KOPT-K1 (cell line): ENCODE results near the gene ACVR1B.

Experiments used
- H3K27ac ChIP-seq: fragments of 200-600 bp; sonication (generic); 2 replicates; pipeline ENCODE4 v1.5.1; 2016; ENCODE audit warnings: antibody characterized with exemption, mild to moderate bottlenecking, low read depth, low read length; ENCODE audit not compliant: poor library complexity, severe bottlenecking
- H3K36me3 ChIP-seq: fragments of 200-600 bp; sonication (generic); 2 replicates; pipeline ENCODE4 v1.5.1; 2017; ENCODE audit warnings: antibody characterized with exemption, mild to moderate bottlenecking, low read length, moderate library complexity; ENCODE audit not compliant: insufficient read depth
- H3K9me3 ChIP-seq: fragments of 200-600 bp; sonication (generic); 2 replicates; pipeline ENCODE4 v1.5.1; 2017; ENCODE audit warnings: antibody characterized with exemption, low read length, mild to moderate bottlenecking; ENCODE audit not compliant: insufficient read depth, poor library complexity, severe bottlenecking

Gene ACVR1B

DNA sequence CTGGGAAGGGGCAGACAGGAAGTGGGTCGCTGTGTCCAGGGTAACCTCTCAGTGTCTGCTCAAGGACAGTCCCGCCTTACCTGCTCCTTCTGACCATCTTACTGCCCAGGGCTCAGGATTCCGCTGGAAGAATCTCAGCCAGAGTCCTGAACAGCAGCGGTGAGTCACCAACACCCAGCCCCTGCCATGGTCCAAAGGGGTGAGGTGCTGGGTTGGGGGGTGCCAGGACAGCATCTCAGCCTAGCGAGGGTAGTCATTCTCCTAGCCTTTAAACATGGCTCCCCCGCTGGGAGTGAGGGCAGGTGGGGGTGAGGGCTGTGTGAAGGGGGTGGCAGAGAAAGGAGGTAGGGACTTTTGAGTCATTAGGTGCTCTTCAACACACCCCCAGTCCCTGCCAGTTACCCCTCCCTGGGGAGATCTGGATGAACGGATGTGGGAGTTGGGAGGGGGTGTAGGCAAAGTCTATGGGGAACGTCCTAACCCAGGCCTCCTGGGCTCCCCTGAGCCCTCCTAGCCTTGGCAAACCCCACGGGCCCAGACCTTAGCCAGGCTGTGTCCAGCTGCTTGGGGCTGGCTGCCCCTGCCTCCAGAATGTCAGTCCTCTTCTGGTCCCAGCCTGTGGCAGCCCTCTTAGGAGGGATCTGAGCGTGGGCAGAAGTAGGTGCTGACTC is 57.7 kb downstream of the ACVR1B start:
- no peaks in the 10 kb centered on the region for H3K36me3 ChIP-seq
- no peak overlapping the region for H3K27ac ChIP-seq
- H3K9me3 ChIP-seq: no peaks in the 10 kb centered on the region

DNA sequence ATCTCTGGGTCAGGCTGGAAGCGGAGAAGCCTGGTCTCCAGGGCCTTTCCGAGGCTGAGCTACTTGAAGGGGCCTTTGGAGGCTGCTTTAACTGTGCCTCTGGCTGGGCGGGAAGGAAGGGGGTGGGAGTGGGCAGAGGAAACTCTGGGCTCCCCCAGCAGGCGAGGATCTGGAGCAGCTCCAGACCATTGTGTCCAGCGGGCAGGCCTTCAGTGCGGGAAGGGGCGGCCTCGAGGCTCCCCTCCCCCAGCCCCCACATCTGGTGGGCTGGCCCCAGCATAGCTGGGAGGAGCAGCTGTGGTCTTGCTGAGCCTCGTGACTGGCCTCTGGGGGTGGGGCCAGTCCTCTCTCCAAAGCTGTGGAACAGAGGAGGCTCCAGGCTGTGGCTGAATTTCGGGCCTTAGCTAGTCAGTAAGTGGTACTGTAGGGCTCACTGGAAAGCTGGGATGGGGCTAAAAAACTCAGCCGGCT is 58.7 kb downstream of the ACVR1B start:
- Histone ChIP-seq H3K27ac (no peak overlapping the region), H3K36me3 (no peaks in the 10 kb centered on the region), H3K9me3 (no peaks in the 10 kb centered on the region)

DNA sequence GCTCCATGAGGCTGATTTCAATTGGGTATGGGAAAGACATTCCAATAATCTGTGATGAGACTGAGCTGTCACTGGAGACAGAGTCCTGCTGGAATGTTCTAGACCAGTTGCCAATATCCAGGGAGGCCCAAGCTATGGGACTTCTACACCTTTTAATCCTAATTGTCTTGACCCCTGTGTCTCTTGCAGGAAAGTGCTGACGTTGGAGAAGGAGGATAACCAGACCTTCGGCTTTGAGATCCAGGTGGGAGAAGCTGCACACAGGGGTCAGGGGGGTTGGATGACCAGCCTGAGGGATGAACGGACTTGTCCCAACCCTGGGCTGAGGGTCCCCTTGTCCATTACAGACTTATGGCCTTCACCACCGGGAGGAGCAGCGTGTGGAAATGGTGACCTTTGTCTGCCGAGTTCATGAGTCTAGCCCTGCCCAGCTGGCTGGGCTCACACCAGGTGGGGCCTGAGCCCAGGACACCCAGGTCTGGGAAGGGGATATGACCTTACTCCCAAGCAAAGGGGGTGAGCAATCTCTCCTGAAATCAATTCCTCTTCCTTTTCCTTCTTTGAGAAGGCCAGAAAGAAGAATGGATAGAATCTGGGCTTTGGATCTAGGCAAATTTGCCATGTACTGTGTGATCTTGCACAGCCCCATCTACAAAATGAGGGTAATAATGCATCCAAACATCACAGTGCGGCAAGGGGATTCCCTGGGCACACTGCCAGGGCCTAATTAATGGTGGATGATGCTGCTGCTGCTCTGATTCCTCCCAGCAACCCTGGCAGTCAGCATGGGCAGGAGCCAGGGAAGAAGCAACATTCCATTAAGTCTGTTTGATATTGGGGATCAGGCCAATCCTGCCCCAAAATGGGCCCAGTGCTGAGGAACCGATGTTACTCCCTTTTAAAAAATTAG is 59.4 kb downstream of the ACVR1B start:
- no peak overlapping the region for H3K27ac ChIP-seq
- H3K9me3 ChIP-seq: no peaks in the 10 kb centered on the region
- no peaks in the 10 kb centered on the region for H3K36me3 ChIP-seq

DNA sequence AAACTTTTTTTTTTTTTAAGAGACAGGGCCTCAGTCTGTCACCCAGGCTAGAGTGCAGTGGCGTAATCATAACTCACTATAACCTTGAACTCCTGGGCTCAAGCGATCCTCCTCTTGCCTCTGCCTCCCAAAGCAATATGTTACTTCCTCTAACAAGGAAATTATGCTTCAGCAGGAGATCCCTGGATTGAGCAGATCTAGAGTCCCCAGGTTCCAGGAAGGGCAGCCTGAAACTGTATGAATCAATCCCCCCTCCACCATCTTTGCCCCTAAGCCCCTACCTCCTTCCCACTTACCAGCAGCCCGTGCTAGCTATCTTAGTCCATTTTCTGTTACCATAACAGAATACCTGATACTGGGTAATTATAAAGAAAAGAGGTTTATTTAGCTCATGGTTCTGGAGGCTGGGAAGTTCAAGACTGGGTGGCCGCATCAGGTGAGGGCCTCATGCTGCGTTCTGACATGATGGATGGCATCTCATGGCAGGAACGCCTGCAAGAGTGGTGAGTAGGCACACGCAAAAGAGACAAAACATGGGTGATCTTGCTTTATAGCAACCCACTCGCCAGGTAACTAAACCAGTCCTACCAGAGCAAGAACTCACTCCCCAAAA is 60.2 kb downstream of the ACVR1B start:
- Histone ChIP-seq H3K9me3 (no peaks in the 10 kb centered on the region), H3K27ac (no peak overlapping the region), H3K36me3 (no peaks in the 10 kb centered on the region)

DNA sequence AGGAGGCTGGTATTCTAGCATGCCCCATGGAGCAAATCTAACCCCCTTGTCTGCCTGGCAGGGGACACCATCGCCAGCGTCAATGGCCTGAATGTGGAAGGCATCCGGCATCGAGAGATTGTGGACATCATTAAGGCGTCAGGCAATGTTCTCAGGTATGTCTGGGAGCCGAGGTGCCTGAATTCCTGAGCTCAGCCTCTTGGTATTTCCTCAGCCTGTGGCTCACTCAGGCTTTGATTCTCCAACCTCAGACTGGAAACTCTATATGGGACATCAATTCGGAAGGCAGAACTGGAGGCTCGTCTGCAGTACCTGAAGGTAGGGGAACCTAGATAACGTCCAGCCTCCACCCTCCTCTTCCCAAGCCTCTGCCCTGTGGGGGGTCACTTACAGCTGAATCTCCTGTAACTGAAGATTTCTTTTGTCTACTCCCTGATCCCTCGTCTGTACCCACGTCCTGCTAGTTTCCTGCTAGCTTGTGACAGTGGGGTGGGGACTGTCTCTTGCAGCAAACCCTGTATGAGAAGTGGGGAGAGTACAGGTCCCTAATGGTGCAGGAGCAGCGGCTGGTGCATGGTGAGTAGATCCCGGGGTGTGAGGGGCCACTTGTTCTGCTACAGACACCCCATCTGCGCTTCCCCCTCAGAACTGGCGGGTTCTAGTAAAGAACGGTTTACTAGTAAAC is 62.3 kb downstream of the ACVR1B start:
- peak overlapping the region; percentile 20 for H3K27ac ChIP-seq
- no peaks in the 10 kb centered on the region for H3K36me3 ChIP-seq
- no peaks in the 10 kb centered on the region for H3K9me3 ChIP-seq

DNA sequence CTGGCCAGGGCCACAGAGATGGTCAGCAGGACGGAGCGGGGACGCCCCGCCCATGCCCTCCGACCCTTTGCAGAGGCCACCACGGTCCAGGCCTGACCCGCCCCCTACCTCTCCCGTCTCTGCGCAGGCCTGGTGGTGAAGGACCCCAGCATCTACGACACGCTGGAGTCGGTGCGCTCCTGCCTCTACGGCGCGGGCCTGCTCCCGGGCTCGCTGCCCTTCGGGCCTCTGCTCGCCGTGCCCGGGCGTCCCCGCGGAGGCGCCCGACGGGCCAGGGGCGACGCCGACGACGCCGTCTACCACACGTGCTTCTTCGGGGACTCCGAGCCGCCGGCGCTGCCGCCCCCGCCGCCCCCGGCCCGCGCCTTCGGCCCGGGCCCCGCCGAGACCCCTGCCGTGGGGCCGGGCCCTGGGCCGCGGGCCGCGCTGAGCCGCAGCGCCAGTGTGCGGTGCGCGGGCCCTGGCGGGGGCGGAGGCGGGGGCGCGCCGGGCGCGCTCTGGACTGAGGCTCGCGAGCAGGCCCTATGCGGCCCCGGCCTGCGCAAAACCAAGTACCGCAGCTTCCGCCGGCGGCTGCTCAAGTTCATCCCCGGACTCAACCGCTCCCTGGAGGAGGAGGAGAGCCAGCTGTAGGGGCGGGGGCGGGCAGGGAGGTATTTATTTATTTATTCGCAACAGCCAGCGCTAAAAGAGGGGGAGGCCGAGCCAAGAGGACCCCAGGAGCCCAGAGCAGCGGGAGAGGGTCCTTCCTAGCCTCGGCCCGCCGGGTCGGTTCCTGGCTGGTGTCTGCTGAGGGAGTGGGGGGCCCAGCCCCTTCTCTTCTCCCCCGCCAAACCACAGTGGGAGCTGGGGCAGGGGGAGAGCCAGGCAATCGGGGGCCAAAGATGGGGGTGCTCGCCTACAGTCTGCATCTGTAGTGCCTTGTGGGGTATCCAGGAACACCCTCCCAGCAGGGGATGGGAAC is 63.4 kb downstream of the ACVR1B start:
- Histone ChIP-seq H3K27ac (peak overlapping the region; percentile 81), H3K9me3 (no peaks in the 10 kb centered on the region), H3K36me3 (no peaks in the 10 kb centered on the region)

DNA sequence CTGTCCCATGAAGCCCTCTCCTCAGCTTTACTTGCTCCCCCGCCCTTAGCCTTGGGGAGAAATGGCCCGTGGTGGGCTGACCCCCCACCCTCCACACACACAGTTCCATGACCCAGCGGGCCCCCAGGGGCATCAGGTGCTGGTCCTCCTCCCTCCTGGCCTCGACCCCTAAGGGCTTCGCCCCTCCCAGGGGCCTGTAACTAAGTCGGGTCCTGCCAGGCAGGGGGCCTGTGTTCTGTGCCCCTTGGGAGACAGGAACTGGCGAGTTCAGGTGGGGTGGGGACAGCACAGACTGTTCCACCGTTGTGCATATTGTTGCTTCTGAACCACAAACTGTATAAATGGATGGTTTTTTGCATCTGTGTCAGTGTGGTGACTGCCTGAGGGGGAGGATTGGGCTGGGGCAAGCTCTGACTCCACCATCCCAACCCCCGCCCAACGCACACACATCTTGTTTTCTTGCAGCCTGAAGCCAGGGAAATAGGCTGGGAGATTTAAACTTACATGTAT is 64.1 kb downstream of the ACVR1B start:
- H3K9me3 ChIP-seq: no peaks in the 10 kb centered on the region

DNA sequence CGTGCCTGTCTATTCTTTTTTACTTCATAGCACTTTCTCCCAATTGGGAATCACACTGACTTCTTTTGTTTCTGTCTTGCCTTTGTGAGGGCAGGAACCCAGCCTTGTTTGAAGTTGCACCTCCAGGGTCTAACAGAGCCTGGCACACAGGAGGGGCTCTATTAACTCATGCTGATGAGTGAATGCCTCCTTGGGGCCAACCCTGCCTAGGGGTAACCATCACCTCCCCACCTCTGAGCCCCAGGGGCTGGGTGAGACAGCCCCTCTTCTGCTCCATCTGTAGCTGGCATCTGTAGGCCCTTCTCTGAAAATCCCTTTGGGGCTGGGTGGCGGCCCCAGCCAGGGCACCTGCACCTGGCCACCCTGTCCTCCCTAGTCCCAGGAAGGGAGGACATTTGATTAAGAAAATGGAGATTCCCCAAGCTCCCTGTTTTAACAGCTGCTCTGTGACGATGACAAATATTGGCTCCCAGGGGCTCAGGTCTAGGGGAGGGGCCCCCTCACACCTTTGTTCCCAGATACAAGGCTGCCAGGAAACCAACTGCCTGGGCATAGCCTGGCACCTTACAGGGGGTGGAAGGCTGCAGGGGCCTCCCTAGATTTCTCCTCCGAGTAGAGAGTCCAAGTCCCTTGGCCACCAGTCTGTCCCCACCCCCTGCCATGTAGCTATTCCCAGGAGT is 67.1 kb downstream of the ACVR1B start:
- no peak overlapping the region for H3K27ac ChIP-seq

More for the DNA sequence above, 64.1 kb downstream of the ACVR1B start:
- Histone ChIP-seq H3K27ac (peak overlapping the region; percentile 81), H3K36me3 (no peaks in the 10 kb centered on the region)

DNA sequence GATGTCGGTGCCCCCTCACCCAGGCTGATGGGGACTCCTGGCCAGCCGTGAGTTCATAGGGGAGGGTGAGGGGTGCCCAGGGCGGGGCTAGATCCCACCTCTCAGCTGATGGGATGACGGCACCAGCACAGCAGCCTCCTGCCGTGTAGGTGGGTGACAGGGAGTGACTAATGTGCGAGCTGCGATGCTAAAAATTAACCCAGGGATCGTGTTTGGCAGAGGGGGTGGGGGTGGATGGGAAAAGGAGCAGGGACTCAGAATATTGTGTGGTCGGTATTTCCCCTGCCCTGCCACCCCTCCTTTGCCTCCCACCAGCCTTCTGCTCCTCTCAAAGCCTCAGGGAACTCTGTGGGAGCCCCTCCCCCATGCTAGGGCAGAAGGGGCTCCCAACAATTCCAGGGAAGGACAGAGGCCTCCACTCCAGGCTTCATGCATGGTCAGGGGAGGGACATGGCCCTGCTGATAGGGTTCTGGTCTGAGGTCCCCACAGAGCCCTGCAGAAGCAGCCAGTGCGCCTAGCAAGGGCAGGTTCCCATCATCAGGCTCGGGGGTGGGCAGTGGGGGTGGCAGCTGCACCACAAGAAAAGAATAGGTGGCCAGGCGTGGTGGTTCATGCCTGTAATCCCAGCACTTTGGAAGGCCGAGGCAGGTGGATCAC is 67.7 kb downstream of the ACVR1B start:
- H3K36me3 ChIP-seq: no peaks in the 10 kb centered on the region
- no peaks in the 10 kb centered on the region for H3K9me3 ChIP-seq
- H3K27ac ChIP-seq: no peak overlapping the region

More for the DNA sequence above, 67.1 kb downstream of the ACVR1B start:
- H3K36me3 ChIP-seq: no peaks in the 10 kb centered on the region
- H3K9me3 ChIP-seq: no peaks in the 10 kb centered on the region

DNA sequence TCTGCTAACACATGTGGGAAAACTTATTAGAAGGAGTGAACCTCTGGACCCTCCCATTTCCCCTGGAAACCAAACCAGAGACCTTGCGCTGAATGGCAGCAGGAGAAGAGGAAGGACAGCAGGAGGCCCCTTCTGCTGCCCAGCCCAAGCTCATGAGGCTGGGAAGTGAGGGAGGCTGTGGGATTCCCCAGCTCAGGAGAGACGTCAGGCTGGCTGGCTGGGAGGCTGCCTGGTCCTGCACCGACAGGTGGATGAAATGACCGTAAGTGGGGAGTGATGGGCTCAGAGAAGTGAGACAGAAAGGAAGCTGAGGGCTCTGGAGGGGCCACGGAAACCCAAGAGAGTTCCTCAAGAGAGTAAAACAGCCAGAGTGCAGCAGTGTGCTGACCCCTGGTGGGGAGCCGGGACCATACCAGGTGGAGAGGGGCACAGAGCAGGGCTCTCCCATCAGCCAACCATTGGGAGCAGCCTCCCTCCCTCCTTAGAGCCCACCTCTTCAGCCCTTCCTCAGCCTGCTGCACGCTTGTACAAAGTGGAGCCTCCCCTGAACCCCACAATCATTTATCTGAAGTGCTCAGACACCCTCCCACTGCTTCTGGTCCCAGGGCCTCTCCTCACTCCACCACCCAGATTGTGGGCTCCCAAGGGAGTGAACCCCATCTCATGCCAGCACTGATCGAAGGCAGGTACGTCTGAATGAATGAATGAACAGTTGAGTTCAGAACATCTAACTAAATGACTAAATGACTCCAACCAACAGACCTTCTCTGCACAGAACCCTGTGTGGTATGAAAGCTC is 69.2 kb downstream of the ACVR1B start:
- Histone ChIP-seq H3K9me3 (no peaks in the 10 kb centered on the region), H3K27ac (peak overlapping the region; percentile 39), H3K36me3 (no peaks in the 10 kb centered on the region)

DNA sequence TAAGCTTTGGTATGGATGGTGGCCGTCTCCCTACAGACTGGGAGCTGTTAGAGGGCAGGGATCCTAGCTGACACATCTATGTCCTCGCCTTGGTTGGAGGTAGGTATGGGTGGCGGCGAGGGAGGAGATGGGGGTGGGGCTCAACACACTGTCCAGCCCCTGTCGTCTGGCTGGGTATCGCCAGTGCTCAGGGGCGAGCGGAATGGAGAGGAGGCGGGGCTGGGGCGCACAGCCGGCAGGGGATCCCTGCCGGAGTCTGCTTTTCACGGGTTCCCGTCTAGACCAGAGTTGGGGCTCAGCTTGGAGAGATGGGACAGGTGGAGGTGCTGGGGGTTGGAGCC is 71.3 kb downstream of the ACVR1B start:
- H3K9me3 ChIP-seq: no peaks in the 10 kb centered on the region
- H3K36me3 ChIP-seq: no peaks in the 10 kb centered on the region
- peak overlapping the region; percentile 72 for H3K27ac ChIP-seq

DNA sequence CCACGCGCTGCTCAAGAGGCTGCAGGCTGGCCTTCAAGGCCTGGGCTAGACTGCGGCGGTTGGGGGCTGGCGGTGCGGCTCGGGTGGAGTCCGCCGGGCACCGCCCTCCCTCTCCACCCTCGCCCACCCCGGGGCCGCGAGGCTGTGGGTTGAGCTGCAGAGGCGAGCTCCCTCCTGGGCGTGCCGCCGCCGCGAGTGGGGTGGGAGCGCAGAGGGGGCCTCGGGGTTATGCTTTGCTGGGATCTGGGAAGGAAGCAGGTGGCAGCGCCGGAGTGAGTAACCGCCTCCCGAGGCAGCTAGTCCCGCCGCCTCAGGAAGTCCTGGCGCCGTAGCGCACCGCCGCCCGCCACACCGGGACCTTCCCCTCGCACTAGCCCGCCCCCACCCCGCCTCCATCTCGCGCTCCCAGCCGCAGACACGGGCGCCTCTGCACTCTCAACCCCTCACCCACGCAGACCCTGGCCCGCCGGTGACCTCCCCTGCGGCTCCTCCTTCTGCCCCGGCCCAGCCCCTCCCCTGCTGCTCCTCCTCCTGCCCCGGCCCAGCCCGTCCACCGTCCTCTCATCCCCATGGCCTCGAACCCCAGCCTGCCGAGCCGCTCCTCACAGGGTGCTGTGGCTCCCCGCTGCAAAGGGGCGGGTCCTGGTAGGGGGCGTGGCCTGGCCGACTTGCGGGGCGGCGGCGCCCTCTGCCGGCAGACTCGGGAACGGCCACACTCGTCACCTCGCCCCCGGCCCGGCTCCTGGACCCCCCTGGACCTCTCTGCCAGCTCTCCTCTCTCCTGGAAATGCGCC is 71.9 kb downstream of the ACVR1B start:
- H3K36me3 ChIP-seq: no peaks in the 10 kb centered on the region
- H3K9me3 ChIP-seq: no peaks in the 10 kb centered on the region
- H3K27ac ChIP-seq: peak overlapping the region; percentile 72
